HS-27A (cell line): ENCODE measurements around the gene C10orf90.

Experiments used
- DNase-seq: peaks from one replicate; pipeline ENCODE4 v3.0.0-alpha.2; 2012; ENCODE audit warnings: low read depth, missing footprints

C10orf90 gene

DNA sequence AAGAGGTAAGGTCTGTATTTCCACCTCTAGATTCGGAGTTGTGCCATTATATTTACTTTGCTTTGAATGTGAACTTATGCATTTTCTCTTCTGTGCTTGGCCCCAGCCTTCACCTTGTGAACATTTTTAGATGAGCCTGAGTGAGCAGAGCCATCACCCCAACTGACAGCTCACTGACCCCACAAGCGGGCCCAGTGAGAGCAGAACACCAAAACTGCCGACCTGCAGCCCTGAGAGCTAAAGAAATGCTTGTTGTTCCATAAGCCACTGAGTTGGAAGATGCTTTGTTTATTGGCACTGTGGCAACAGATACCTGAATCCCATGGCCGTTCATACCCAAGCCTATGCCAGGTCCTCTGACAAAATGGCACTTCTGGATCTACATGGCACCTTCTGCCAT is 37.8 kb downstream of the C10orf90 start:
- no peak for DNase-seq

DNA sequence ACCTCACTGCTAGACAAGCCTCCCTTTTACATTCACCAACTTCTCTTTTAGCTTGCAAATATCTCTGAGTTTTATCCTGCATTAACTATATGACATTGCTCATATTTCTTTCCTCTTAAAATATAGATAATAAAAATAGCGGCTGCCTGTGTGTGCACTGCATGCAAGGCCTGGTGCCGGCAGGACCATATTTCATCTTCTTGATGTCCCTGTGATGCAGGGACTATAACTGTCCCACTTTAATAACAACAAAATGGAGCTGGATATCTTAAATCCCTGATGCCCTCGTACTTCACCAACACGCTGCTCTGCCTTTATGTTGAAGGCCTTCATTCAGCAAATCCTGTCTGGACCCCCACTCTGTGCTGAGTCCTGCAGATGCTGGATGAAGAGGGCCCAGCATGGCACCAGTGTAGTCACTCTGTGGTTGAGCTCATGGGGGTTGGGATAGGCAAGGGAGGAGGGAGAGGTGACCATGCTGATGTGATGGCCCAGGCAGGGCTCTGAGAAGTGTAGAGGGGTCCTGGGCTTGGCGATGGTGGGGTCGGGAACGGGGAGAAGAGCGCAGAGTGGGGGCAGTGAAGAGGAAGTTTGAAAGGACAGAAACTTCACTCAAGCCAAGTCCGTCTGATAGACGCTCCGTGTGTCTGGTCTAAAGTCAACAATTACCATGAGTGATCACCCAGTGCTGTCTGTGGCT is 40.4 kb downstream of the C10orf90 start:
- no peak for DNase-seq

DNA sequence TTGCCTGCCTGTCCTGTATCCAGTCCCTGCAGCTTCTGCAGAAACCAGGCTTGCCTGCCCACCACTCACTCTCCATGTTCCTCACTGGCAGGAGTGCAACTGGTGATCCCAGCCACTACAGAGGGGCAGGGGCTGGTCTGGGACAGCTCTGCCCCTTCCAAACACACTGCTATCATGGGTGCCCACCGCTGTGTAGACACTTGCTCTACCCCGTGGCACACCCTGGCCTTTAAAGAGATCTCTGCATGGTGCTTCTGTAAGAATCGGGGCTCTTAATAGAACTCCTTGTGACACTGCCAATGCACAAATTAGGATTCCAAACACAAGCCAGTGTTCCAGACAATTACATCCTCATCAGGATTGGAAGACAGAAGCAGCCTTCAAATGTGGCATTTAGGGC is 41.7 kb downstream of the C10orf90 start:
- no peak for DNase-seq

DNA sequence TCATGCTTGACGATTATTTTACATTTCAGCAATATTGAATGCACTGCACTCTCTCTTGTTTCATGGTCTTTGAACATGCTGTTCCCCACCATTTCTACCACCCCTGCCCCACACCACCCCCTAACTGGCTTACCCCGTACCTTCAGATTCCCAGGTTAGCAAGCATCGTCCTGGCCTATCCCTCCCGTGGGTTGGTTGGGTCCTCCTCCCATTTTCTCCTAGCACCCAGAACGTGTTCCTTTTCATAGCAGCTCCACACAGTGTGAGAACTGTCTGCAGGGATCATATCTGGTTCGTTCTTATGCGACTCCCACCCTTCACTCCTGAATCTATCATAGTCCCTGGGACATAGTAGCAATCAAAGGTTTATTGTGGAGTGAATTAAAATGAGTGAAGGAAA is 48.6 kb downstream of the C10orf90 start:
- DNase-seq, result no peak

DNA sequence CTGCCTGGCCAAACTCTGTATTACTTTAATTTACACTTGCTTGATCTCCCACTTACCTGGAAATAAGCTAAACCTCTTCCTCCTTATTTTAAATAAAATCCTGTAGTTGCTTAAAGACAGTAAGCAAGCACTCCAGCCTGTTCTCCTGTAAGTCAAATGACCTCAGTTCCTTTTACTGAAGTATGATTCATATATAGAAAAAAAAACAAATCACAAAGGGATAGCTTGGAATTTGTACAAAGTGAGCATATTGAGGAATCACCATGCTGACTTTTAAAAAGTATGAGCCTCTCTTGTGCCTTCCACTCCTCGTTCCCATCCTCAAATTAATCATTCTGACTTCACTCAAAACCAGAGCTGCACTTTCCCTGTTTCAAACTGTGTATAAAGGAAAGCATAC is 52.0 kb downstream of the C10orf90 start:
- DNase-seq, result no peak

DNA sequence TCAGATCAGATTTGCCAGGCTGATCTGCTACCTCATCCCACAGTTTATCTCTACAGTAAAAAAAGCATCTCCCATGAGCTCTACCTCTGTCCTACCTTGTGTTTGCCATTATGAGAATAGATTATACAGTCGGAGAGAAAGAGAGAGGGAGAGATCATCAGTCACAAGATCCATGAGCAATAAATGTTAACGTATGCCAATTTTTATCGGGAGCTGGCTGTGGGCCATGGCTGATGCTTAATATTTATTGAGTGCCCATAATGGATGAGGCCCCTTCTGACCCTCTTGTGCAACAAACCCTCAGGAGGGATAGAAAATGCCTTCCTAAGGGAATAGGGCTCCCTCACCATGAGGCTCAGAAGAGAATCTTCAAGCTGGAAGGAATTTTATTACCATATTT is 52.8 kb downstream of the C10orf90 start:
- no peak for DNase-seq

DNA sequence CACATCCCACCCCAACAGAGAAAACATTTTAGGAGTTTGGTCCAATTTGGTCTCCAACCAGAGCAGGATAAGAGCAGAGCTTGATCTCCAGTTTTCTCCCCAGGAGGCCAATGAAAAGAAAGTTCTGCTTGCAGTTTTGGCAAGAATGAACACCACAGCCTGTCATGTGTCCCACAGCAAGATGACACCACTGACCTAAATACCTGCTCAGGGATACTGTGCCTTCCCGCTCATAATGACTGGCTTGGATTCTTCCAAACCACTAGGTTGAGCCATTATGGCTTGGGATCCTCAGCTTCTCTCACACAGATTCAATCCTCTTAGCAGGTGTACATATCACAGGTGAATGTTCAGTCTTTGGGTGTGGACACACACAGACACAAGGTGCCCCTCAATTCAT is 53.3 kb downstream of the C10orf90 start:
- no peak for DNase-seq

DNA sequence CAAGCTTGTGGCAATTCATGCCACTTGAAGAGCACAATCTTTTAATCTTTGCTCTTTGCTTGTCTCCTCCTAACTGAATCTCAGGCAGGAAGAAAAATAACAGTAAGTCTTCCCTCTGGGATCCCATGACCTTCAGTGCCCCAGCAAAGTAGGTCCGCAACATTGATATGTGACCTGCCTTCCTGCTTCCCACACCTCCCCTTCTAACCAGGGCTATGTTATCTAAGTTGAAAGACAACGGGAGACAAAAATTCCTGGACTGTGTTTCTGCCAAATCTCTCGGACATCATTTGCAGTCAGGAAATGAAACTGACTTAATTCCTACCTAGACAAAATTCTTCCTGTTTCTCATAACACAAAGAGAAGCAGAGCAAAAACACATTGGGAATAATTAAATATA is 53.8 kb downstream of the C10orf90 start:
- no peak for DNase-seq

DNA sequence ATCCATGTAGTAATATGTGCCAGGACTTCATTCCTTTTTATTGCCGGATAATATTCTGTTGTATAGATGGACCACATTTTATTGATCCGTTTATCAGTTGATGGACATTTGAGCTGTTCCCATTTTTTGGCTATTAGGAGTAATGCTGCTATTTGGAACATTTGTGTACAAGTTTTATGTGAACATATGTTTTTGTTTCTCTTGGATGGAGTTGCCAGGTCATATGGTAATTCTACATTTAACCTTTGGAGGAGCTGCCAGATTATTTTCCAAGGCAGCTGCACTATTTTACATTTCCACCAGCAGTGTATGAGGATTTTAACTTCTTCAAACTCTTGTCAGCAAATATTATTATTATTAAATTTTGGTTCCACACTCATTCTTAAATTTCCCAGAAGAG is 59.2 kb downstream of the C10orf90 start:
- no peak for DNase-seq

DNA sequence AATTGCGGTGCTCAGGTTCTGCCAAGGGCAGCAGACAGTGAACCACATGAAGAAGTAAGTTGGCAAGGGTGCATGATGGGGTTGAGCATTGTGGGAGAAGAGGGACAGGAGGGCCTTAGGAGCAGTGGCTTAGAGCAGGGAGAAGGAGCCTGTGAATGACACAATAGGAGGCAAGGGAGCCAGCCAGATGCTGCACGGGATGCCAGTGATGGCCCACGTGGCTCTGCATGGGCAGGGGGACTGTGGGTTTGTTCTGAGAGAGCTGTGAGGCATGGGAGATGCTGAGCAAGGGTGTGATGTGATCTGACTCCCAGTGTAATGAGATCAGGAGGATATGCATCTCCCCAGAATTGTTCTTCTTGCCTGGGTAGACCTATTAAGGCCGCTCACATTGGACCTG is 60.9 kb downstream of the C10orf90 start:
- DNase-seq, result no peak

DNA sequence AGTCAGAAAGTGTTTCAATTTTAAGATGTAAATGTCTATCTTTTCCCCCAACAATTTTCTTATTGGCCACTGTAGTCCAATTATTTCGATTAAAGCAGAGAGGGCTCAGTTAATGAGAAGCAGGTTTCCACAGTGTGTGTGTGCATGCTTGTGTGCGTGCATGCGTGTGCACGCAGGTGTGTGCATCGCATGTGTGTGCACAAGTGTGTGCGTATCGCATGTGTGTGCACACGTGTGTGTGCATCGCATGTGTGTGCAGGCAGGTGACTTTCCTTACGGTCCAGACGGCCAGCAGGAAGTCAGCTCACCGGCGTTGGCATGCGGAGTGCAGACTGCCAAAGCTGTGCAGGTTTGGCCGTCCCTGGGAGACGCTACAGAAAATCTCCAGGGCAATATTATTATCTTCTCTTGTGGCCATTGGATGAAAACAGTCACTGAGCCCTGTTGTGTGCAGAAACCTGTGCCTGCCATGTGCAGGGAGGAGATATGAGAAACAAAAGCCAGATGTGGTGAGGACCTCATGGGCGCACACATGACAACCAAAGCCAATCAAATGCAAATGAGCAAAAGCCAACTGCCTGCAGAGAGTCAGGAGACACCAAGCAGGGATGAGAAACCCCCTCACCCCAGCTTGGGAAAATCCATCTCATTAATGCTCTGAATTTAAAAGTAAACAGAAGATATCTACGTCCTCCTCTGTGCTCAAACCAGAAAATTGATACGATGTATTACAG is 70.4 kb downstream of the C10orf90 start:
- no peak for DNase-seq

DNA sequence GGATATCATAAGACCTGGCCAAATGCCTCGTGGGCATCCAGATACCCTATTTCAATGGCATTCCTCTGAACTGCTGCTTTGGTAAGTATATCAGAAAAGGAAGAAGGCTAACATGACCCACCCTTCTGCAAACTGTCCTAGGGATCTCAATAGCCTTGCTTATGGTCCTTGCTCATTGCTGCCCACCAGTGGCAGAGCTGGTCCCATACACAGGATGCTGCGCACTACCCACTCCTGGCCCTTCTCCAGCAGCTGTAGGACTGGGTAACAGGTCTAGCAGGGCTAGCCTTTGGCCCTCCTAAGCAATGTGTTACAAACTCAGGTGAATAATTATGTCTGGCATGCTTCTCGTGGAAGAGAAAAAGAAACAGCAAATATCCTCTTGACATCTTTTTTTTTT is 72.5 kb downstream of the C10orf90 start:
- DNase-seq, result no peak

DNA sequence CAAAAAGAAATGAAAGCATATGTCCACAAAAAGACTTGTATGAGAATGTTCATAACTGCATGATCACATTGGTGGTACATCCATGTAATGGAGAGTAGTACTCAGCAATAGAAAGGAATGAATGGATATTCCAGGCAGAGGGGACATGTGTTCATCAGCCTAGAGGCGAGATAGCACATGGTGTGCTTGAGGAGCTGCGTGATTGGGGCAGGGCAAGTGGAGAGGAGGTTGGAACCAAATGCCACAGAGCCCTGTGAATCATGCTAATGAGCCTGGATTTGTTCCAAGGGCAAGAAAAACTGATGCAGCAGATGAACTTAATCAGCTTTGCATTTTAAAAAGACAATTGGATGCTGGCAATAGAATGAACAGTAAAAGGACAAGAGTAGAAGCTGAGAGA is 73.3 kb downstream of the C10orf90 start:
- no peak for DNase-seq

DNA sequence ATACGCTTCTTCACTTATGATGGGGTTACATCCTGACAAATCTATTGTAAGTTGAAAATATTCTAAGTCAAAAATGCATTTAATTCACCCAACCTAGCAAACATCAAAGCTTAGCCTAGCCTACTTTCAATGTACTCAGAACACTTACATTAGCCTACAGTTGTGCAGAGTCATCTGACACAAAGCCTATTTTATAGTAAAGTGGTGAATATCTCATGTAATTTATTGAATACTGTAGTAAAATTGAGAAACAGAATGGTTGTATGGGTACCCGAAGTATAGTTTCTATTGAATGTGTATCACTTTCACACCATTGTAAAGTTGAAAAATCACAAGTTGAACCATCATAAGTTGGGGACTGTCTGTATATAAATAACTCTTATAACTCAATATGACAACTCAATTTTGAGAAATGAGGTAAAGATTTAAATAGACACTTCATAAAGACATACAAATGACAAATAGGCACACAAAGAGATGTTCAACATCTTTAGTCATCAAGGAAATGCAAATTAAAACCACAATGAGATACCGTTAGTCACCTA is 73.9 kb downstream of the C10orf90 start:
- no peak for DNase-seq

DNA sequence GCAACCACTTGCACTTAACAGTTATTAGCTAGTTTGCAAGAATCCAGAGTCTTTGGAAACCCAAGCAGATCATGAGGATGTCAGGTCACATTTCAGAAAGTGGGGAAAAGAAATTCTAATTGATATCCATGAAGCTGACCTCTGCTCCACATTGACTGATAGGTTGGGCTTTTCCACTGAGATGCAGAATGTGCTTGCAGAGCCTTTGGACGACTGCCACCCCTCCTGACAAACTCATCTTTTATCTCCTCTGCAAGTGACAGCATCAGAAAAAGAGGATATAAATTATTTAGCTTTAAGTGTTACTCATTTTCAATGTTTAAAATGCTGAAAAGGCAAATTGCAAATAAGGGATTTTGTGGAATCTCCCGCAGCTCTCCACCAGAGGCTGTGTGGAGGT is 75.3 kb downstream of the C10orf90 start:
- no peak for DNase-seq

DNA sequence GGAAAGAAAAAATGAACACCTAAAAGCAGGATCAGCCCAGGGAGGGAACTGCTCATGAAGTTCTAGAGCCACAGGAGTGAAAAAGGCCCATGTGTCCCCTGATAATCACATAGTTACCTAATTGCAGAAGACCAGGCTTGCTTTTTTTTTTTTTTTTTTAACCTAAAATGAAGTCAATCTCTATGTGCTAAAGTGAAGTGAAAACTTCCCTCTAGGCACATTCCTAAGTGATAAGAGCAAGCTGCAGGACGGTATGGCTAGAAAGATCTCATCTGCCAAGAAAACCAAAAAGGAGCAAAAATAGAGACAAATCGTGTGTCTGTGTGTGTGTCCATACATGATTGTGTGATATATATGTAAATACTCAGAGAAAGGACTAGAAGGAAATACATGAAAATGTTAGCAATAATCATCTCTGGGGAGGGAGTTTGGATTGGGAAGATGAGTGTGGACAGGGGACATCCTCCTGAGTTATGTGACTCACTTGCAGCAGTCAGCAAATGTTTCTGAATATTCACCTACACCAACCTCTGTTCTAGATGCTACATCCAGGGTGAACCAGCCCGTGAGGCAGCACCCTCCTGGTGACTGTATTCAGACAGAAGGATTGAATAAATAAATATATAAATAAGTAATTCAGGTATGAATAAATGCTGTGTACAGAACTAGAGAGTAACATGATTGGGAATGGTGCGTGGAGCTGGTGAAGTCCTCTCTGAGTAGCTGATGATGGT is 76.4 kb downstream of the C10orf90 start:
- DNase-seq, result no peak

DNA sequence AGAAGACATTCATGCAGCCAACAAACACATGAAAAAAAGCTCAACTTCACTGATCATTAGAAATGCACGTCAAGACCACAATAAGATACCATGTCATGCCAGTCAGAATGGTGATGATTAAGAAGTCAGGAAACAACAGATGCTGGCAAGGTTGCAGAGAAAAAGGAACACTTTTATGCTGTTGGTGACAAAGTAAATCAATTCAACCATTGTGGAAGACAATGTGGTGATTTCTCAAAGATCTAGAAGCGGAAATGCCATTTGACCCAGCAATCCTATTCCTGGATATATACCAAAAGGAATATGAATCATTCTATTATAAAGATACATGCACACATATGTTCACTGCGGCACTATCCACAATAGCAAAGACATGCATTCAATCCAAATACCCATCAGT is 77.6 kb downstream of the C10orf90 start:
- DNase-seq, result no peak

DNA sequence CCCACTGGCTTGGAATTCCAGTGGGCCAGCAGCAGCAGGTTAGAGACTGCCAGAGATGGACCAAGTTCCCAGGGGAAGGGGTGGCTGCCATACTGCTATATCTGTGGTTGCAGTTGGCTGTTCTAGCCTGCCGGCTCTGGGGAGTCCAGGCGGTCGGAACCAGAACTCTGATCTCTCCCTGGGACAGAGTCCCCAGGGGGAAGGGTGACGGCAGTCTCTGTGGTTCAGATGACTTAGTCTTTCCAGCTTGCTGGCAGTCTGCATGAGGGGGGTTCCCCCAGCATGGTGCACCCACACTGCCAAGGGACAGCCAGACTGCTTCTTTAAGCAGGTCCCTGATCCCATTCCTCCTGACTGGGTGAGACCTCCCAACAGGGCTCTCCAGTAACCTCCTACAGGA is 82.5 kb downstream of the C10orf90 start:
- DNase-seq, result no peak

DNA sequence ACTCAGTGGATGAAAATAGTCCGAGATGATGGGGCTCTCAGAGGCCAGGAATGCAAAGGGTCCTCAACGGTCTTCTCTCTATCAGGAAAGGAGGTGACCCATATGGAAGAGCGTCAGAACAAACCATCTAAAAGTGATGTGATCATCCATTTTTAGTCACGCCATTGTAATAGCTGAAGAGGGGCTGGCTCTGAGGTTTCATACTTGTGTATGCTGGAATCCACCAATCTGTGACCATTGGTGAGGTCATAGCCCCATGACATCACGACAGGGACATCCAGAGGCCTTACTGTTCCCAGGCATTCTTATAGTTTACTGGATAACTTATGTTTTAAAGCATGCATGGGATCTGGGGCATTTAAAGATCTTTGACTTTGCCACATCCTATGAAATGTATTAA is 83.6 kb downstream of the C10orf90 start:
- DNase-seq, result no peak

DNA sequence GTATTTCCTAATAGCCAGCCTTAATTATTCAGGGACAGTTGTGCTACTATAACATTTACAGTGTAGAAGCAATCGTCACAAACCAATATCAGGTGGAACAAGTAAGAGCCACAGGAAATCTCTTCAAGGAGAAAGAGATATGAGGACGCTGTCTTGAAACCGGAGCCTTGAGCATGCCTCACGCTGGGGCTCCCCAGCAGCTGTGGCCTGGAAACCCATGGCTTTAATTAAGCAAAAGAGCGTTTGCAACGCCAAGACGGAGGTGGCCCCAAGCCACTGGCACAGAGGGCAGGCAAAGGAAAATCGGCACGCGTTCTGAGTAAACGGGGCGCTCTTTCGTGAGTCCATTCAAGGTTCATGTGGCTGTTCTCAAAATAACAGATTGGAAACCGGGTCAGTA is 84.4 kb downstream of the C10orf90 start:
- DNase-seq, result no peak

DNA sequence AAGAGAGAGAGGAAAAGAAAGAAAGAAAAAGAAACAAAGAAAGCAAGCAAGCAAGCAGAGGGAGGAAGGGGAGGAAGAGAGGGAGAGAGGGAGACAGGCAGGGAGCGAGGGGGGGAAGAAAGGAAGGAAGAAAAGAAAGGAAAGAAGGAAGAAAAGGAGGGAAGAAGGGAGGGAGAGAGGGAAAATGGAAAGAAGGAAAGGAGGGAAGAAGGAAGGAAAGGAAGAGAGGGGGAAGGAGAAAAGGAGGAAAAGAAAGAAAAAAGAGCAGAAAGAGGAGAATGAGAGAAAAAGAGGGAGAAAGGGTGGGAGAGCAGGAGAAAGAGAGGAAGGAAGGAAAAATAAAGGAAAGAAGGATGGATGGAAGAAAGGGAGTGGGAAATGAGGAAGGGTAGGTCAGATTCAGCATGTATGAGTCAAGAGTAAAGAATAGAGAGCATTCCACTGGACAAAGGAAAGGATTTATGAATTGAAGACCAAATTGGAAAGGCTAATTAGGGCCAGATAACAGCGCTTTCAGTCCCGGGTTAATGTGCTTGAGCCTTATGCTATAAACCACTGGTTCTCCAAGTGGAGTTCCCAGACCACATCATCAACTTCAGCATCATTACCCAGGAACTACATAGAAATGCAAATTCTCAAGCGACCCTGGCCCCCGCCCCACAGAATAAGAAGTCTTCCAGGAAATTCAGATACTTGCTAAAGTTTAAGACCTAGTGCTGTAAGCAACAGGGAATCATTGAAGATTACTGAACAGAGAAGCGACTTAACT is 85.1 kb downstream of the C10orf90 start:
- DNase-seq, result no peak

DNA sequence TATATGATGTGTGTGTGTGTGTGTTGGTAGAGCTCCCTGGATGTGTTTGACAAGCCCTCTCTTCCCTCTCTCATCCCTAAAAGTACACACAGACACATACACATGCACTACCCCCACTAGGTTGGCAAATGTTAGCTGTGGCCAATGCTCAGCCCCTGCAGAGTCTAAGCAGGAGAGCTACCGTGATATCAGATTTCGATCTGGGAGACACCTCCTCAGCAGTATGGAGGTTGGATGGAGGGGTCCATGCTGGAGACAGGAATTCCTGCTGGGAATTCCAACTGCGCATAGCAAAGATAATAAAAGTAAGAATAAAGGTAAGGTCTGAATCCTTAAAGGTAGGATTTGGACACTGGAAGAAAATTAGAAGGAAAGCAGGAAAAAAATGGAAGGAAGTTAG is 85.7 kb downstream of the C10orf90 start:
- no peak for DNase-seq
